ENCODE measurements around the gene CDH18. TPM values are rescaled to one million over a fixed set of nuclear protein-coding genes. Genes with fewer than 3 reads are reported as not detected.

CDH18 gene
- total RNA-seq, 1 donor from 2014 or later: not detected

DNA sequence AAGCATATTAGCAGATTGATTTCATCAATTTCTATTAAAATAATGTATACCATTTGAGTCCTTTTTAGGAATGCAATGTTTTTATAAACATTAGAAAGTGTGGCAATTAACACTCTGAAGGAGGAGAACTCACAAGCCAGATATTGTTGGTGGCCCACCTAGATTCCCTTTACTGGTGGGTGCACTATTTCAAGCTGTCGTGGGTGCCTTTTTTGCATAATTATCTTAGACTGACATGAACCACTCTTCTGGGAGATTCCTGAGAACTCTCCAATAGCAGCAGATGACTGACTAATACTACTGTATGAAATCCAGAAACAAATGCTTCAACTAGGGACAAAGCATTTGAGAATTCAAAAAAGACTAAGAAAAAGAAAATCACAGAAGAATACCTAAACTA, 526.0 kb downstream of the CDH18 start:
- Mint-ChIP-seq H3K4me3 (no peak overlapping the region), H3K27ac (no peak overlapping the region), H3K36me3 (ENCODE audit: low read depth) (no peaks in the 10 kb centered on the region), H3K27me3 (no peaks in the 10 kb centered on the region), H3K4me1 (no peaks in the 10 kb centered on the region), H3K9me3 (peaks cover 4% of the 10 kb centered on the region)
- TF ChIP-seq, protein P1, sequence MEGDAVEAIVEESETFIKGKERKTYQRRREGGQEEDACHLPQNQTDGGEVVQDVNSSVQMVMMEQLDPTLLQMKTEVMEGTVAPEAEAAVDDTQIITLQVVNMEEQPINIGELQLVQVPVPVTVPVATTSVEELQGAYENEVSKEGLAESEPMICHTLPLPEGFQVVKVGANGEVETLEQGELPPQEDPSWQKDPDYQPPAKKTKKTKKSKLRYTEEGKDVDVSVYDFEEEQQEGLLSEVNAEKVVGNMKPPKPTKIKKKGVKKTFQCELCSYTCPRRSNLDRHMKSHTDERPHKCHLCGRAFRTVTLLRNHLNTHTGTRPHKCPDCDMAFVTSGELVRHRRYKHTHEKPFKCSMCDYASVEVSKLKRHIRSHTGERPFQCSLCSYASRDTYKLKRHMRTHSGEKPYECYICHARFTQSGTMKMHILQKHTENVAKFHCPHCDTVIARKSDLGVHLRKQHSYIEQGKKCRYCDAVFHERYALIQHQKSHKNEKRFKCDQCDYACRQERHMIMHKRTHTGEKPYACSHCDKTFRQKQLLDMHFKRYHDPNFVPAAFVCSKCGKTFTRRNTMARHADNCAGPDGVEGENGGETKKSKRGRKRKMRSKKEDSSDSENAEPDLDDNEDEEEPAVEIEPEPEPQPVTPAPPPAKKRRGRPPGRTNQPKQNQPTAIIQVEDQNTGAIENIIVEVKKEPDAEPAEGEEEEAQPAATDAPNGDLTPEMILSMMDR (IDR thresholded peaks at IDR 0.05): no peak
- ChIA-PET POLR2A (no interaction called here), CTCF (no interaction called here)
- ATAC-seq (ENCODE audit: low read depth) (no peak), DNase-seq (no peak)
- intact Hi-C loops (cut with micrococcal nuclease): no loop called here

DNA sequence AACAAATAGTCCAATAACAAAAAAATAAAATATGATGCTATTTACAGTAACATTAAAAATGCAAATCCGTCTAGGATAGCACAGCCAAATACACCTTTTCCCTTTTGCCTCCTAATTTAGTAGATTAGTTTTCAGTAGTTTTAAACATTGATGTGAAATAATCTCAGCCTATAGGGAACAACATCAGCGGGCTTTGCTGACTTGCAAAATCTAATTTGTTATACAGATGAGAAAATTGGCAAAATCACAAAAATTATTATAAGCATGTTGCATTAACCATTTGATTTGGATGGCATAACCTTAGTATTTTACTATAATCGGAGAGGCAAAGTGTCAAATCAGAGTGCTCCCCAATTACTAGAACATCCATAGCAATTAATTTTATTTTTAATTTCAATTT, 563.5 kb downstream of the CDH18 start:
- TF ChIP-seq, protein P1 (IDR thresholded peaks at IDR 0.05): no peak
- ChIA-PET CTCF (no interaction called here), POLR2A (no interaction called here)
- H3K36me3 Mint-ChIP-seq (ENCODE audit: low read depth): no peaks in the 10 kb centered on the region
- H3K4me1 Mint-ChIP-seq: no peaks in the 10 kb centered on the region
- H3K9me3 Mint-ChIP-seq: peaks cover 2% of the 10 kb centered on the region
- no peak for ATAC-seq (ENCODE audit: low read depth)
- H3K4me3 Mint-ChIP-seq: no peak overlapping the region
- no peak for DNase-seq
- intact Hi-C loops (cut with micrococcal nuclease): no loop called here
- no peaks in the 10 kb centered on the region for H3K27me3 Mint-ChIP-seq
- no peak overlapping the region for H3K27ac Mint-ChIP-seq

Measured in activated B cell treated with CpG ODN at 0.5 μM for 24 hours (primary cell).